Activated CD8-positive, alpha-beta memory T cell treated with anti-CD3 and anti-CD28 coated beads for 48 hours (primary cell): Measurements from ENCODE around the gene SIRT7.
A peak's percentile ranks its signal among the peaks of the same experiment; 100 is the strongest.

Source experiments
- DNase-seq, 3 experiments: peaks; one replicate each; pipeline ENCODE4 v3.0.0-alpha.2; 2020; ENCODE audit warnings: low read depth in 2 of 3, low spot score in 2 of 3

Gene SIRT7

GRCh38 chr17:81933178-81933699 is 15.3 kb upstream of the SIRT7 start:
- DNase-seq, result no peak

GRCh38 chr17:81932333-81932983 is 14.5 kb upstream of the SIRT7 start:
- no peak for DNase-seq

- DNase-seq, result no peak
These were observed 13.8 kb upstream of the SIRT7 start for GRCh38 chr17:81931557-81932332.

- no peak for DNase-seq
These were observed 13.2 kb upstream of the SIRT7 start for GRCh38 chr17:81931189-81931556.

- no peak for DNase-seq
These were observed 12.5 kb upstream of the SIRT7 start for GRCh38 chr17:81930142-81931125.

GRCh38 chr17:81929253-81930141 is 11.5 kb upstream of the SIRT7 start:
- no peak for DNase-seq

- DNase-seq, result no peak
These were observed 10.7 kb upstream of the SIRT7 start for GRCh38 chr17:81928544-81929252.

- peak; percentile 80 to 85 (median 82) for DNase-seq
These were observed 9.9 kb upstream of the SIRT7 start, which contains the start of gene MAFG for GRCh38 chr17:81927653-81928543. Gene MAFG, minus strand, starts transcription at chr17:81927735. Its CDS starts 4,550 bp downstream, at chr17:81923185.

GRCh38 chr17:81927152-81927652 is 9.2 kb upstream of the SIRT7 start:
- DNase-seq, result no peak

- no peak for DNase-seq
These were observed 8.6 kb upstream of the SIRT7 start for GRCh38 chr17:81926451-81927151.

GRCh38 chr17:81925860-81926450 is 8.0 kb upstream of the SIRT7 start:
- DNase-seq, result no peak

- no peak for DNase-seq
These were observed 6.9 kb upstream of the SIRT7 start for GRCh38 chr17:81924557-81925532.

GRCh38 chr17:81923302-81924260 is 5.6 kb upstream of the SIRT7 start:
- DNase-seq, result no peak

GRCh38 chr17:81922566-81923301 is 4.8 kb upstream of the SIRT7 start:
- no peak for DNase-seq
